Nephron progenitor cell (in vitro differentiated cells): ENCODE results near the gene PDILT.
"Not testable (repeated sequence)": the region's sequence is repeated elsewhere in the genome, so short reads cannot be mapped to it uniquely, and the experiment has no call there.

Experiments used
- DNase-seq: peaks from one replicate; pipeline ENCODE4 v3.0.0; 2021
- H3K27ac Mint-ChIP-seq: 2 replicates; pipeline ENCODE4 v1.8.0; 2021; ENCODE audit warnings: mild to moderate bottlenecking, moderate library complexity, mixed read lengths
- H3K27me3 Mint-ChIP-seq: 2 replicates; pipeline ENCODE4 v1.8.0; 2021; ENCODE audit warnings: mild to moderate bottlenecking, low read depth, mixed read lengths; ENCODE audit not compliant: poor library complexity
- H3K36me3 Mint-ChIP-seq: 2 replicates; pipeline ENCODE4 v1.8.0; 2021; ENCODE audit warnings: low read depth, mixed read lengths
- H3K4me1 Mint-ChIP-seq: 2 replicates; pipeline ENCODE4 v1.8.0; 2021; ENCODE audit warnings: mixed read lengths
- H3K4me3 Mint-ChIP-seq: 2 replicates; pipeline ENCODE4 v1.8.0; 2021; ENCODE audit warnings: mild to moderate bottlenecking, moderate library complexity, mixed read lengths
- H3K9me3 Mint-ChIP-seq: 2 replicates; pipeline ENCODE4 v1.8.0; 2021; ENCODE audit warnings: mild to moderate bottlenecking, moderate library complexity, mixed read lengths
- TF ChIP-seq, protein P1 (sequence below): fragments of 200-600 bp; sonication (generic); IDR thresholded peaks from 2 replicates; pipeline ENCODE4 v1.5.0; 2021; ENCODE audit warnings: antibody characterized with exemption

Gene PDILT

DNA sequence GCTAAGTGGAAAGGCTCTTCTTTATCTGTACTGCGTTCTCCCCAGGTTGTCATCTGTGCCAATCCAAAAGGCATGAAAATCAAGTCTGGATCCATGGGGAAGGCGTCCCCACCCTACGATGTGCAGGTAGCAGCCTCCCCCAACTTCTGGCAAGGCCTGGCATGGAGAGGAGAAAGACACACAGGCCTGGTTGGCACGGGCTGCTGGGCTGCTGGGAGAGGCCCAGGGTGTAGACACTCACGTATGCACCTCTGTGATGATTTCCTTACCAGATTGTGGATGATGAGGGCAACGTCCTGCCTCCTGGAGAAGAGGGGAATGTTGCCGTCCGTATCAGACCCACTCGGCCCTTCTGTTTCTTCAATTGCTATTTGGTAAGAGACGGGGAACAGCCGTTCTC lies 26.4 kb upstream of the PDILT start:
- TF ChIP-seq, protein P1, sequence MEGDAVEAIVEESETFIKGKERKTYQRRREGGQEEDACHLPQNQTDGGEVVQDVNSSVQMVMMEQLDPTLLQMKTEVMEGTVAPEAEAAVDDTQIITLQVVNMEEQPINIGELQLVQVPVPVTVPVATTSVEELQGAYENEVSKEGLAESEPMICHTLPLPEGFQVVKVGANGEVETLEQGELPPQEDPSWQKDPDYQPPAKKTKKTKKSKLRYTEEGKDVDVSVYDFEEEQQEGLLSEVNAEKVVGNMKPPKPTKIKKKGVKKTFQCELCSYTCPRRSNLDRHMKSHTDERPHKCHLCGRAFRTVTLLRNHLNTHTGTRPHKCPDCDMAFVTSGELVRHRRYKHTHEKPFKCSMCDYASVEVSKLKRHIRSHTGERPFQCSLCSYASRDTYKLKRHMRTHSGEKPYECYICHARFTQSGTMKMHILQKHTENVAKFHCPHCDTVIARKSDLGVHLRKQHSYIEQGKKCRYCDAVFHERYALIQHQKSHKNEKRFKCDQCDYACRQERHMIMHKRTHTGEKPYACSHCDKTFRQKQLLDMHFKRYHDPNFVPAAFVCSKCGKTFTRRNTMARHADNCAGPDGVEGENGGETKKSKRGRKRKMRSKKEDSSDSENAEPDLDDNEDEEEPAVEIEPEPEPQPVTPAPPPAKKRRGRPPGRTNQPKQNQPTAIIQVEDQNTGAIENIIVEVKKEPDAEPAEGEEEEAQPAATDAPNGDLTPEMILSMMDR = no peak
- Mint-ChIP-seq H3K27me3 (peaks cover 21% of the 10 kb centered on the region), H3K36me3 (no peaks in the 10 kb centered on the region), H3K27ac (no peak overlapping the region), H3K4me3 (no peak overlapping the region), H3K4me1 (no peaks in the 10 kb centered on the region), H3K9me3 (peaks cover 3% of the 10 kb centered on the region)
- DNase-seq = no peak

DNA sequence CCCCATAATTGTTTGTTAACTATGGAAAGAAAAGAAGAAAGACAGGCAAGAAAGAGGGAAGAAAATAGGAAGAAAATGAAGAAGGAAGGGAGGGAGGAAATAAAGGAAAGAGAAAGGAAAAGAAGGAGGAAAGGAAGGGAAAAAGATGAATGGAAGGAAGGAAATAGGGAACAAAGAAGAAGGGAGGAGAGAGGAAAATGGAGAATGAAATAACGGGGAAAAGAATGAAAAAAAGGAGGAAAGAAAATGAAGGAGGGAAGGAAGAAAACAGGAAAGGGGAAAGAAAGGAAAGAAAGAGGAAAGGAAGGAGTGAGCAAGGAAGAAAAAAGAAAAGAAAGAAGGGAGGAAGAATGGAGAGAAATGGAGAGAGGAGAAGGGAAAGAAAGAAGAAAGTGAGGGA lies 25.9 kb upstream of the PDILT start:
- H3K4me3 Mint-ChIP-seq, H3K9me3 Mint-ChIP-seq, DNase-seq, H3K36me3 Mint-ChIP-seq, H3K4me1 Mint-ChIP-seq, H3K27ac Mint-ChIP-seq: not testable (repeated sequence)
- peaks cover 16% of the 10 kb centered on the region for H3K27me3 Mint-ChIP-seq

DNA sequence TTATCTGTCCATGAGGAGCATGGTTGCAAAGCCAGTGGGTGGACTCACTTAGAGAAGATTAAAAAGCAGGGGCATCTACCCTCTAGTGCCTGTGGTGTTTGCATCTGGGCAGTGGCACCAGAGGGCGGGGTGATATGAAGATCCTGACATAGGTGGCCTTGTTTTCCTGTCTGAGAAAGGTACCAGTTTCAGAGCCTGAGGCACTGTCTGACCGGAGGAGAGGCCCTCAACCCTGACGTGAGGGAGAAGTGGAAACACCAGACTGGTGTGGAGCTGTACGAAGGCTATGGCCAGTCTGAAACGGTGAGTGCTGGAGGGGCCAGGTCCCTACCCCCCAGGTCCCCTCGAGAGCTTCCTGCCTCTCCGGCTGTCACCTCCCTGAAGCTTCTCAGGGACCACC lies 25.0 kb upstream of the PDILT start:
- H3K9me3 Mint-ChIP-seq, H3K4me3 Mint-ChIP-seq, H3K36me3 Mint-ChIP-seq, H3K27ac Mint-ChIP-seq, DNase-seq, H3K4me1 Mint-ChIP-seq: not testable (repeated sequence)
- H3K27me3 Mint-ChIP-seq = peaks cover 11% of the 10 kb centered on the region

DNA sequence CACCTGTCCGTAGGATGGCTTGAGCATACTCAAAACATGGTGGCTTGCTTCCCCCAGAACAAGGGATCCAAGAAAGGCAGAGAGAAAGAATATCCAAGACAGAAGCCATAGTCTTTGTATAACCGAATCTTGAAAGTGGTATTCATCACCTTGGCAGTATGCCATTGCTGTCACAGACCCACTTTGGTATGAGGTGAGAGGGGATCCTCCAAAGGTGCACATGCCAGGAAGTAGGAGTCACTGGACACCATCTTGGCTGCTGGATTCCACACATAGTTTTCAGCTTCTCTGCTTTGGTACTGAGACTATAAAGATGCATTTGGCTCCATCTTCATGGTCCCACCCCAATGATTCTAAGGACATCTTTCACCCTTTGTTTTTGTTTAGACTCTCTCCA lies 22.9 kb upstream of the PDILT start:
- not testable (repeated sequence) for H3K4me3 Mint-ChIP-seq, H3K27ac Mint-ChIP-seq, DNase-seq, H3K4me1 Mint-ChIP-seq, H3K36me3 Mint-ChIP-seq, H3K9me3 Mint-ChIP-seq, H3K27me3 Mint-ChIP-seq

DNA sequence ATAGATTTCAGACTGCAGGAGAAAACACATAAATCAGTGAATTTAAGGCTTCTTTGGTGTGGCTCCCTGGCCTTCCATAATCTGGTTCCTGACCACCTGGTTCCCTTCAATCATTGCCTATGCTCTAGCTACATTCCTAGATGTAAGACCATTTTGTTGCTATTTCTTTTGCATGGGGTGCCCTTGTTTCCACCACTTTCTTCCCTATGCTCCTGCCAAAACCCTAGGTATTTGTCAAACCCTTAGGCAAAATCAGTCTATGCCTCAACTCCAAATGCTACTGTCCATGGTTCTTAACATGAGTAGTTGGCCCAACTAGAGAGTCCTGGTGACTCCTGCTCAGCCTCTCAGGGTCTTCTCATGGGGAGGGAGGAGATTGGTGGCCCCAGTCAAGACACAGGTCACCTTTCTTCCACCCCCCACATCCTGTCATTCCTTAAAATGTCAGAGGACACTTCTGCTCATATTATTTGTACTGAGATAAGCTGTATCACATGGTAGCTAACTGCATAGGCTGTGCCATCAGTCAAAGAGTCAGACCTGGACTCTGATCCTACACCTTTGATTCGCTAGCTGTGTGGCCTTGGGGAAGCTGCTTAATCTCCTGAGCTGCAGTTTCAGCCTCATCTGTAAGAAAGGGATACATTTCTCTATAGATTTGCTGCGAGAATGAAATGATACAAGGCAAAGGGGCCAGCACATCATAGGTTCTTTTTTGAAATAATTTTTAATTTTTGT lies 19.8 kb upstream of the PDILT start:
- DNase-seq = no peak
- Mint-ChIP-seq H3K36me3 (no peaks in the 10 kb centered on the region), H3K9me3 (peaks cover 3% of the 10 kb centered on the region), H3K27ac (no peak overlapping the region), H3K4me1 (no peaks in the 10 kb centered on the region), H3K4me3 (no peak overlapping the region), H3K27me3 (peaks cover 8% of the 10 kb centered on the region)
- TF ChIP-seq, protein P1 = no peak

DNA sequence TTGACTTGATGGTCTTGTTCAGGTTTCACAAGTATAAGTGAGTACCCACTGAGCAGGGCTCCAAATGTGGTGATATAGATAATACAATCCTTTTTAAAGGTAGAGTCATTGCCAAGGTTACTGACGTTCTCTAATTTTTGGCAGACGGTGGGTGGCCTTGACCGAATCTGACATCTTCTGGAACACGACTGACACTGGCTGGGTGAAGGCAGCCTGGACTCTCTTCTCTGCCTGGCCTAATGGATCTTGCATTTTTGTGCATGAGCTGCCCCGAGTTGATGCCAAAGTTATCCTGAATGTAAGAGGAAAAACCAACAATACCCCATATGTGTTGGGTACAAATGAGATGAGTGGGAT lies 19.2 kb upstream of the PDILT start:
- H3K27ac Mint-ChIP-seq, H3K36me3 Mint-ChIP-seq, H3K4me3 Mint-ChIP-seq, H3K27me3 Mint-ChIP-seq, H3K4me1 Mint-ChIP-seq, DNase-seq, H3K9me3 Mint-ChIP-seq: not testable (repeated sequence)

DNA sequence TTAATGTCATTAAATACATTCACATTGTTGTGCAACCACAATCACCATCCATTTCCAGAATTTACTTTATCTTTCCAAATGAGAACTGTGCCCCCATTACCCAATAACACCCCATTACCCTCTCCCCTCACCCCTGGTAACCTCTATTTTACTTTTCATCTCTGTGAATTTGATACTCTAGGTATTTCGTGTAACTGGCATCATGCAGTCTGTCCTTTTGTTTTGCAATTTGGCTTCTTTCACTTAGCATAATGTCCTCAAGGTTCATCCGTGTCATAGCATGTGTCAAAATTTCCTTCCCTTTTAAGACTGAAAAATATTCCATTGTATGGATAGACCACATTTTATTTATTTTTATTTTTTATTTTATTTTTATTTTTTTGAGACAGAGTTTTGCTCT lies 17.2 kb upstream of the PDILT start:
- H3K9me3 Mint-ChIP-seq, H3K4me3 Mint-ChIP-seq, H3K36me3 Mint-ChIP-seq, H3K4me1 Mint-ChIP-seq, DNase-seq, H3K27me3 Mint-ChIP-seq: not testable (repeated sequence)
- peak overlapping the region; percentile 13 for H3K27ac Mint-ChIP-seq

DNA sequence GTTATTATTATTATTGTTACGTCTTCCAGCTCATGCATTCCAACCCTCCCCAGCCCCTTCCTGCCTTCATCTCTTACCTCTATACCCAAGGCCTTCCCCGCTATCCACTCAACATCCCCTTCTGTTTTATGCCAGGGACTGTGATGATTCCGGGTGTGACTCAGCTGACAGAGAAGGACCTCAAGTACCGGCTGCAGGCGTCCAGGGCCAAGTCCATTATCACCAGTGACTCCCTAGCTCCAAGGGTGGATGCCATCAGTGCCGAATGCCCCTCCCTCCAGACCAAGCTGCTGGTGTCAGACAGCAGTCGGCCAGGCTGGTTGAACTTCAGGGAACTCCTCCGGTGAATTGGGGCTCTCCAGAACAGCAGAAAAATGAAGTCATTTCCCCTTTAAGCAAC lies 14.6 kb upstream of the PDILT start:
- DNase-seq, H3K9me3 Mint-ChIP-seq, H3K4me1 Mint-ChIP-seq, H3K27ac Mint-ChIP-seq, H3K4me3 Mint-ChIP-seq, H3K36me3 Mint-ChIP-seq: not testable (repeated sequence)
- H3K27me3 Mint-ChIP-seq = peaks cover 12% of the 10 kb centered on the region

DNA sequence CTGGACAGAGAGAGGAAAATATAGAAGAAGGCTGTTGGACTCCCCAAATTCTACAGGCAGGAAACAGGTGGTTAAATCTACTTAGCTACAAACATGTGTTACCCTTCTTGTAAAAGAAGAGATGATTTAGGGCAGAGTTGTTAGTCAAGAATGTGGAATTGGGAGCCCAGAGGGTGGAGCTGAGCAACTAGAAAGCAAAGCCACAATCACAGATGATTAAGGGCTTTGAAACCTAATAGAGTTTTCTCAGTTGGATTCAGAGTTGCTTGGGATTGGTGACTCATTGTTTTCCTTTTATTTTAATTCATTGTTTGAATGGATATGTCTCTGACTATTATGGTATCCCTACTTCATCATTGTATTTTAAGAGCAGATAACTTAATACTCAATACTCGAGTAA lies 11.0 kb upstream of the PDILT start:
- DNase-seq = no peak
- Mint-ChIP-seq H3K4me1 (no peaks in the 10 kb centered on the region), H3K9me3 (peaks cover 13% of the 10 kb centered on the region), H3K27ac (no peak overlapping the region), H3K27me3 (peaks cover 14% of the 10 kb centered on the region), H3K4me3 (no peak overlapping the region), H3K36me3 (no peaks in the 10 kb centered on the region)
- TF ChIP-seq, protein P1 = no peak
